ENCODE results near the gene PSD4. TPM values are rescaled to one million over a fixed set of nuclear protein-coding genes. Genes with fewer than 3 reads are reported as not detected.

The PSD4 gene
- polyA plus RNA-seq, 2 of the 4 experiments (the other 2 are of a cell fraction): 5.4 to 21.6 TPM

DNA sequence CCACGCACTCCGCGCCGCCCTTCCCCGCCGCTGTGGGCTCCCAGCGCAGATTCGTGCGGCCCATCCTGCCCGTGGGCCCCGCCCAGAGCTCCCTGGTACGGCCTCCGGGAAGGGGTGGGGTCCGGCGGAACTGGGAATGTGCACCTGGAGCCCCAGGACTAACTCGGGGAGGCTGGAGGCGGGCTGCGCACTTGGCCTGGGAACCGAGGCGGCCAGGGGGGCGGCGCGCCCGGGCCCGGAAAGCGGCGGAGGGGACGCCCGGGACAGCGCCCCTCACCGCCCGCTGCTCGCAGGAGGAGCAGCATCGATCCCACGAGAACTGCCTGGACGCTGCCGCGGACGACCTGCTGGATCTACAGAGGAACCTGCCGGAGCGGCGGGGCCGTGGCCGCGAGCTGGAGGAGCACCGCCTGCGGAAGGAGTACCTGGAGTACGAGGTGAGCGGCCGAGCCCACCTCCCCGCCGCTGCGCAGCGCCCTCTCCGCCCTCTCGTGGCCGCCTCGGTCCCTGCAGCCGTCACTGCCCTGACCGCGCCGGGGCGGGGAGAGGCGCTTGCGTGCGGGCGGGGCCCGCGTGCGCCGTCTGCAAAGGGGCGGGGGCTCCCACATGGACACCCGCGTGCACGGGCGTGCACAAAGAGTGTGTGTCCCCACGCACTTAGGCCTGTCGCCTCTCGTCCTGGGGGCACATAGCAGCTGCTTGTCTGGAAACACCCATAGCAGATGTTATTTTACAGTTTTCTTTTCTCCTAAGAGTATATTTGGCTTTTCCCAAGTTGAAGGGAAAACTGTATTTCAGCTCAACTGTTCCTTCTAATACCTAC is 25.2 kb downstream of the PSD4 start (continued):
- TF ChIP-seq, protein P1, sequence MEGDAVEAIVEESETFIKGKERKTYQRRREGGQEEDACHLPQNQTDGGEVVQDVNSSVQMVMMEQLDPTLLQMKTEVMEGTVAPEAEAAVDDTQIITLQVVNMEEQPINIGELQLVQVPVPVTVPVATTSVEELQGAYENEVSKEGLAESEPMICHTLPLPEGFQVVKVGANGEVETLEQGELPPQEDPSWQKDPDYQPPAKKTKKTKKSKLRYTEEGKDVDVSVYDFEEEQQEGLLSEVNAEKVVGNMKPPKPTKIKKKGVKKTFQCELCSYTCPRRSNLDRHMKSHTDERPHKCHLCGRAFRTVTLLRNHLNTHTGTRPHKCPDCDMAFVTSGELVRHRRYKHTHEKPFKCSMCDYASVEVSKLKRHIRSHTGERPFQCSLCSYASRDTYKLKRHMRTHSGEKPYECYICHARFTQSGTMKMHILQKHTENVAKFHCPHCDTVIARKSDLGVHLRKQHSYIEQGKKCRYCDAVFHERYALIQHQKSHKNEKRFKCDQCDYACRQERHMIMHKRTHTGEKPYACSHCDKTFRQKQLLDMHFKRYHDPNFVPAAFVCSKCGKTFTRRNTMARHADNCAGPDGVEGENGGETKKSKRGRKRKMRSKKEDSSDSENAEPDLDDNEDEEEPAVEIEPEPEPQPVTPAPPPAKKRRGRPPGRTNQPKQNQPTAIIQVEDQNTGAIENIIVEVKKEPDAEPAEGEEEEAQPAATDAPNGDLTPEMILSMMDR (IDR thresholded peaks at IDR 0.05): peak; percentile 96

DNA sequence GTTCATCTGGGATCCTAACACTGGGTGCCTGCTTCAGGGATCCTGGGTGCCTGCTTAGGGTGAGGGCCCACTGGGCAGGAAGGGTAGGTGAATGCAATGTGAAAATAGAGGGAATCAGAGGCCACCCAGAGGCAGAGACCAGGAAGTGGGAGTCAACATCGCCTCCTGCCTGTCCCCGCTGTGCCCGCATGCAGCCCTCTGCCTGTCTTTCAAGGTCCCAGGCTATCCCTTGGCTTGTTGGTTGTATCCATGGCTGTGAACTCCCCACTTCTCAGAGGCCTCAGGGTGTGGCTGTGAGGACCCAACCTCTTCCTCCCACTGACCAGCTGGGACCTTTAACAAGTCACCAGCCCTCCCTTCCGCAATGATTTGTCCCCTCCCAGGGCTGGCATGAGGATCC is 26.5 kb downstream of the PSD4 start:
- Histone ChIP-seq H3K27ac (peak overlapping the region; percentile 92 to 97), H3K4me3 (no peak overlapping the region), H3K4me1 (peaks cover 56% of the 10 kb centered on the region), H3K9me3 (no peaks in the 10 kb centered on the region), H3K4me2 (peak overlapping the region; percentile 71)
- DNase-seq (ENCODE audit: low read depth in 1 of 2, low spot score in 1 of 2): peak in 1 of 2 experiments; percentile 53
- TF ChIP-seq, protein P1 (IDR thresholded peaks at IDR 0.05): 0 out of 3 replicates have a peak, but pooled peaks have one; percentile 8
- no peak for TF ChIP-seq TFCP2L1 (CRISPR knock-in tag; IDR thresholded peaks at IDR 0.05)
- ChIA-PET POLR2A (no interaction called here), CTCF (interaction anchor here (1.3 to 12.3 kb wide), 17 partner anchors 11 to 208 kb away, joined by 6 to 243 read pairs (median 23); partner anchors contain the start of genes PAX8 and PSD4)
- 97% methylated on average over 4 of the region's 4 CpGs for WGBS (ENCODE audit: missing lambda C conversion rate)
- ATAC-seq: peak in 1 of 2 experiments; percentile 1; a peak in 1 of 6 replicates
- FAIRE-seq: no peak

DNA sequence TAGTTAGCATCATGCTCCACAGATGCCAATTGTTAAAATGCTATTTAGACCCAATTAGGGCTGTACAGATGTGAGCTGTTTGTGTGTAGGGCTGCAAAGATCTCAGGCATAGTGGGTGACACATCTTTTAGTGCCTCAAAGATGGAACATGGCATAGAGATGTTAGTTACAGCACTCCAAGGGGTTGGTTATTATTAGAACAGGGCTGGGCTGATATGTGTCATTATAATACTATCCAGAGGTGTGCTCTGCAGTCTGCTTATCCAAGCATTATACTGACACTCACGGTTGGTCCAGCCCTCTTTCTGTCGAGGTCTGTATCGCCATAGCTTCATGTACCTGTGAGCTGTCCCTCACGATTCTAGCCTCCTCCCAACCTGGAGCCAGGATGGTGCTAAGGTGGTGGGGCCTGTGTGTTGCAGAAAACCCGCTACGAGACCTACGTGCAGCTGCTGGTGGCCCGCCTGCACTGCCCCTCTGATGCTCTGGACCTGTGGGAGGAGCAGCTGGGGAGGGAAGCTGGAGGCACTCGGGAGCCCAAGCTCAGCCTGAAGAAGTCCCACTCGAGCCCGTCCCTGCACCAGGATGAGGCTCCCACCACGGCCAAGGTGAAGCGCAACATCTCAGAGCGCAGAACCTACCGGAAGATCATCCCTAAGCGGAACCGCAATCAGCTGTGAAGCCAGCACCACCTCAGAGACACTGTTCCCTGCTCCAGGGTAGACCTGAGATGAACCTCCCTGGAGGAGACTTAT is 27.1 kb downstream of the PSD4 start:
- DNase-seq (ENCODE audit: low read depth in 1 of 2, low spot score in 1 of 2) (peak in 1 of 2 experiments; percentile 43), ATAC-seq (peak; percentile 6 to 16; a peak in 3 of 6 replicates), FAIRE-seq (no peak)
- H3K4me3 ChIP-seq: no peak overlapping the region
- TF ChIP-seq, protein P2, sequence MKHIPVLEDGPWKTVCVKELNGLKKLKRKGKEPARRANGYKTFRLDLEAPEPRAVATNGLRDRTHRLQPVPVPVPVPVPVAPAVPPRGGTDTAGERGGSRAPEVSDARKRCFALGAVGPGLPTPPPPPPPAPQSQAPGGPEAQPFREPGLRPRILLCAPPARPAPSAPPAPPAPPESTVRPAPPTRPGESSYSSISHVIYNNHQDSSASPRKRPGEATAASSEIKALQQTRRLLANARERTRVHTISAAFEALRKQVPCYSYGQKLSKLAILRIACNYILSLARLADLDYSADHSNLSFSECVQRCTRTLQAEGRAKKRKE (CRISPR knock-in tag; IDR thresholded peaks at IDR 0.05; ENCODE audit: low read depth): no peak
- TF ChIP-seq ZFP36 (IDR thresholded peaks at IDR 0.05; ENCODE audit: borderline replicate concordance, partially characterized antibody): no peak
- TF ChIP-seq RAD21 (conservative IDR thresholded peaks at IDR 0.05 in 1 of 2, IDR thresholded peaks at IDR 0.05 in 1 of 2): no peak
- TF ChIP-seq, protein P3, sequence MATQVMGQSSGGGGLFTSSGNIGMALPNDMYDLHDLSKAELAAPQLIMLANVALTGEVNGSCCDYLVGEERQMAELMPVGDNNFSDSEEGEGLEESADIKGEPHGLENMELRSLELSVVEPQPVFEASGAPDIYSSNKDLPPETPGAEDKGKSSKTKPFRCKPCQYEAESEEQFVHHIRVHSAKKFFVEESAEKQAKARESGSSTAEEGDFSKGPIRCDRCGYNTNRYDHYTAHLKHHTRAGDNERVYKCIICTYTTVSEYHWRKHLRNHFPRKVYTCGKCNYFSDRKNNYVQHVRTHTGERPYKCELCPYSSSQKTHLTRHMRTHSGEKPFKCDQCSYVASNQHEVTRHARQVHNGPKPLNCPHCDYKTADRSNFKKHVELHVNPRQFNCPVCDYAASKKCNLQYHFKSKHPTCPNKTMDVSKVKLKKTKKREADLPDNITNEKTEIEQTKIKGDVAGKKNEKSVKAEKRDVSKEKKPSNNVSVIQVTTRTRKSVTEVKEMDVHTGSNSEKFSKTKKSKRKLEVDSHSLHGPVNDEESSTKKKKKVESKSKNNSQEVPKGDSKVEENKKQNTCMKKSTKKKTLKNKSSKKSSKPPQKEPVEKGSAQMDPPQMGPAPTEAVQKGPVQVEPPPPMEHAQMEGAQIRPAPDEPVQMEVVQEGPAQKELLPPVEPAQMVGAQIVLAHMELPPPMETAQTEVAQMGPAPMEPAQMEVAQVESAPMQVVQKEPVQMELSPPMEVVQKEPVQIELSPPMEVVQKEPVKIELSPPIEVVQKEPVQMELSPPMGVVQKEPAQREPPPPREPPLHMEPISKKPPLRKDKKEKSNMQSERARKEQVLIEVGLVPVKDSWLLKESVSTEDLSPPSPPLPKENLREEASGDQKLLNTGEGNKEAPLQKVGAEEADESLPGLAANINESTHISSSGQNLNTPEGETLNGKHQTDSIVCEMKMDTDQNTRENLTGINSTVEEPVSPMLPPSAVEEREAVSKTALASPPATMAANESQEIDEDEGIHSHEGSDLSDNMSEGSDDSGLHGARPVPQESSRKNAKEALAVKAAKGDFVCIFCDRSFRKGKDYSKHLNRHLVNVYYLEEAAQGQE (IDR thresholded peaks at IDR 0.05): no peak
- no peak for TF ChIP-seq EHF (CRISPR knock-in tag; IDR thresholded peaks at IDR 0.05)
- TF ChIP-seq ESRRA (IDR thresholded peaks at IDR 0.05; ENCODE audit: borderline replicate concordance, low read length): no peak
- CTCF ChIA-PET: interaction anchor here (0.9 to 12.3 kb wide), 13 partner anchors 27 to 207 kb away, joined by 3 to 243 read pairs (median 16); partner anchors contain the start of gene PAX8
- no peaks in the 10 kb centered on the region for H3K9me3 ChIP-seq
- POLR2A ChIA-PET: no interaction called here
- peak overlapping the region; percentile 71 for H3K4me2 ChIP-seq
- H3K27ac ChIP-seq: peak overlapping the region; percentile 92 to 97
- H3K4me1 ChIP-seq: peaks cover 59% of the 10 kb centered on the region
- WGBS (ENCODE audit: missing lambda C conversion rate): 88% methylated on average over 16 of the region's 17 CpGs

Measured in A549 (cell line).